SK-N-SH (cell line): Measurements from ENCODE around the gene INPP5A. TPM values are rescaled to one million over a fixed set of nuclear protein-coding genes. Genes with fewer than 3 reads are reported as not detected.

ENCODE experiments used
- CTCF ChIA-PET: fragments of 300-600, 350-600 bp; formaldehyde crosslinking; extraction: SDS; loops from one replicate; lab custom pipeline; 2021; lab: Yijun Ruan, JAX
- POLR2A ChIA-PET: fragments of 350-600 bp; sonication (Branson Sonifier 250); formaldehyde crosslinking; extraction: SDS; loops from one replicate; lab custom pipeline; 2020; ENCODE audit warnings: antibody characterized with exemption, inconsistent platforms; lab: Yijun Ruan, JAX
- DNase-seq: peaks from one replicate; pipeline ENCODE4 v3.0.0; 2012
- H2AFZ ChIP-seq: fragments of 200-600 bp; sonication (generic); 2 replicates; pipeline ENCODE4 v1.8.1; 2016; ENCODE audit warnings: antibody characterized with exemption, mild to moderate bottlenecking, low read depth
- H3F3A ChIP-seq: fragments of 200-600 bp; sonication (generic); replicated peaks from 2 replicates; pipeline ENCODE3; 2016; ENCODE audit warnings: antibody characterized with exemption, mild to moderate bottlenecking; ENCODE audit not compliant: insufficient read depth
- H3K27ac ChIP-seq, 2 experiments: fragments of 200-500 bp in 1 of 2; fragments of 200-600 bp in 1 of 2; sonication (Bioruptor generic) in 1 of 2; sonication (generic), shearing (Covaris generic) in 1 of 2; 2 replicates each; pipeline versions ENCODE4 v1.5.1 to v1.6.1; 2014 to 2016; ENCODE audit warnings: low read depth in 2 of 2, inconsistent platforms in 1 of 2, low read length in 1 of 2, mild to moderate bottlenecking in 1 of 2, mixed read lengths in 1 of 2
- H3K27me3 ChIP-seq: fragments of 200-600 bp; sonication (generic), shearing (Covaris generic); 2 replicates; pipeline ENCODE4 v1.6.1; 2016; ENCODE audit warnings: mixed run types; ENCODE audit not compliant: insufficient read depth
- H3K36me3 ChIP-seq, 2 experiments: fragments of 200-500 bp in 1 of 2; fragments of 200-600 bp in 1 of 2; sonication (Bioruptor generic) in 1 of 2; sonication (generic) in 1 of 2; replicated peaks in 1 of 2; 2 replicates each; pipeline versions ENCODE3 to v1.5.1; 2014 to 2016; ENCODE audit warnings: low read length in 1 of 2, mild to moderate bottlenecking in 1 of 2; ENCODE audit not compliant: insufficient read depth in 2 of 2, control insufficient read depth in 1 of 2
- H3K4me1 ChIP-seq, 2 experiments: fragments of 200-500 bp in 1 of 2; fragments of 200-600 bp in 1 of 2; sonication (Bioruptor generic) in 1 of 2; sonication (generic), shearing (Covaris generic) in 1 of 2; 2 replicates each; pipeline versions ENCODE4 v1.5.1 to v1.6.1; 2014 to 2016; ENCODE audit warnings: low read depth in 1 of 2, low read length in 1 of 2, mixed run types in 1 of 2; ENCODE audit not compliant: insufficient read depth in 2 of 2, control insufficient read depth in 1 of 2
- H3K4me2 ChIP-seq: fragments of 200-600 bp; sonication (generic), shearing (Covaris generic); 2 replicates; pipeline ENCODE4 v1.6.1; 2017; ENCODE audit warnings: mixed run types
- H3K4me3 ChIP-seq, 2 experiments: fragments of 200-500 bp in 1 of 2; fragments of 200-600 bp in 1 of 2; sonication (Bioruptor generic) in 1 of 2; sonication (generic), shearing (Covaris generic) in 1 of 2; 2 replicates each; pipeline versions ENCODE4 v1.5.1 to v1.8.1; 2014 to 2016; ENCODE audit warnings: low read depth in 2 of 2, inconsistent platforms in 1 of 2, low read length in 1 of 2, mild to moderate bottlenecking in 1 of 2, mixed read lengths in 1 of 2, moderate library complexity in 1 of 2
- H3K79me2 ChIP-seq: fragments of 200-600 bp; sonication (generic); 2 replicates; pipeline ENCODE4 v1.8.1; 2017; ENCODE audit warnings: mild to moderate bottlenecking; ENCODE audit not compliant: insufficient read depth
- H3K9ac ChIP-seq: fragments of 200-600 bp; sonication (generic); 2 replicates; pipeline ENCODE4 v1.6.1; 2017; ENCODE audit warnings: mixed run types
- H3K9me2 ChIP-seq: fragments of 200-600 bp; sonication (generic); 2 replicates; pipeline ENCODE4 v1.6.1; 2017; ENCODE audit warnings: mixed run types
- H3K9me3 ChIP-seq: fragments of 200-600 bp; sonication (generic); 2 replicates; pipeline ENCODE4 v1.6.1; 2017; ENCODE audit warnings: mixed run types, mild to moderate bottlenecking, moderate library complexity
- H4K20me1 ChIP-seq: fragments of 200-600 bp; sonication (generic); 2 replicates; pipeline ENCODE4 v1.6.1; 2017; ENCODE audit warnings: mild to moderate bottlenecking, mixed run types; ENCODE audit not compliant: insufficient read depth
- EZH2phosphoT487 ChIP-seq: fragments of 200-600 bp; sonication (generic); IDR thresholded peaks from 2 replicates; pipeline ENCODE4 v1.6.1; 2017; ENCODE audit warnings: low read depth, mixed run types, mild to moderate bottlenecking, antibody characterized with exemption, moderate library complexity, borderline replicate concordance
- FOXM1 ChIP-seq: IDR thresholded peaks from 2 replicates; pipeline ENCODE4 v1.4.0; 2012; ENCODE audit warnings: low read depth, mild to moderate bottlenecking
- GABPA ChIP-seq: IDR thresholded peaks from 2 replicates; pipeline ENCODE4 v1.4.0; 2012; ENCODE audit warnings: low read depth, mild to moderate bottlenecking
- GATA2 ChIP-seq: sonication (generic); formaldehyde crosslinking; IDR thresholded peaks from 2 replicates; pipeline ENCODE4 v1.5.0; 2020; ENCODE audit warnings: mild to moderate bottlenecking, missing genetic modification reagents
- IRF3 ChIP-seq: fragments of 150-350 bp; IDR thresholded peaks from 2 replicates; pipeline ENCODE4 v1.6.1; 2016; ENCODE audit warnings: mild to moderate bottlenecking, low read depth, low read length
- MXI1 ChIP-seq: IDR thresholded peaks from 2 replicates; pipeline ENCODE4 v1.6.1; 2012; ENCODE audit warnings: mild to moderate bottlenecking, low read depth, low read length, improper control_type of control experiment
- NFIC ChIP-seq: IDR thresholded peaks from 2 replicates; pipeline ENCODE4 v1.4.0; 2012; ENCODE audit warnings: borderline replicate concordance
- PBX3 ChIP-seq: IDR thresholded peaks from 2 replicates; pipeline ENCODE4; 2012
- POLR2AphosphoS5 ChIP-seq: IDR thresholded peaks from 2 replicates; pipeline ENCODE4 v1.6.1; 2012; ENCODE audit warnings: low read depth, low read length
- RAD21 ChIP-seq: IDR thresholded peaks from 2 replicates; pipeline ENCODE4 v1.6.1; 2012; ENCODE audit warnings: mild to moderate bottlenecking, low read length
- RCOR1 ChIP-seq: fragments of 150-350 bp; IDR thresholded peaks from 2 replicates; pipeline ENCODE4 v1.6.1; 2017; ENCODE audit warnings: antibody characterized with exemption, low read length
- SIN3A ChIP-seq: IDR thresholded peaks from 2 replicates; pipeline ENCODE4 v1.6.1; 2012; ENCODE audit warnings: low read depth, mild to moderate bottlenecking, low read length, moderate library complexity, borderline replicate concordance
- TAF1 ChIP-seq: IDR thresholded peaks from 2 replicates; pipeline ENCODE4 v1.6.1; 2012; ENCODE audit warnings: low read depth, mild to moderate bottlenecking, low read length, moderate library complexity, borderline replicate concordance
- TCF12 ChIP-seq: IDR thresholded peaks from 2 replicates; pipeline ENCODE4 v1.4.0; 2012
- ZBTB33 ChIP-seq: IDR thresholded peaks from 2 replicates; pipeline ENCODE4 v1.4.0; 2012; ENCODE audit warnings: low read depth, borderline replicate concordance
- WGBS: methylation state at CpG from one replicate; pipeline ENCODE4 v1.1.6; 2017; ENCODE audit warnings: low lambda C conversion rate; 5-methylcytosine and 5-hydroxymethylcytosine counted together
- polyA plus RNA-seq, 3 experiments: library from polyadenylated mRNA; depleted of rRNA; stranded (reverse); fragments of >200 nt; gene quantifications; 2 replicates each; pipeline ENCODE4 v1.2.3, GENCODE V29; 2012
- TF ChIP-seq, protein P1 (sequence below): IDR thresholded peaks from 2 replicates; pipeline ENCODE4 v1.4.0; 2012; ENCODE audit warnings: low read depth

INPP5A gene
- polyA plus RNA-seq, 1 of the 3 experiments (the other 2 are of a cell fraction) = 12.0 TPM

- Histone ChIP-seq H3K9me3 (no peaks in the 10 kb centered on the region), H2AFZ (no peak overlapping the region), H4K20me1 (no peaks in the 10 kb centered on the region), H3F3A (no peaks in the 10 kb centered on the region), H3K27ac (no peak overlapping the region), H3K4me2 (no peak overlapping the region), H3K36me3 (no peaks in the 10 kb centered on the region), H3K4me1 (no peaks in the 10 kb centered on the region), H3K4me3 (no peak overlapping the region), H3K79me2 (no peaks in the 10 kb centered on the region), H3K27me3 (no peaks in the 10 kb centered on the region), H3K9me2 (no peaks in the 10 kb centered on the region), H3K9ac (no peak overlapping the region)
- CTCF ChIA-PET = no interaction called here
- no peak for TF ChIP-seq ZBTB33
- TF ChIP-seq IRF3 = no peak
- TF ChIP-seq SIN3A = no peak
- no peak for TF ChIP-seq TCF12
- no peak for TF ChIP-seq POLR2AphosphoS5
- no peak for TF ChIP-seq GATA2 (CRISPR knock-in tag)
- TF ChIP-seq, protein P1, sequence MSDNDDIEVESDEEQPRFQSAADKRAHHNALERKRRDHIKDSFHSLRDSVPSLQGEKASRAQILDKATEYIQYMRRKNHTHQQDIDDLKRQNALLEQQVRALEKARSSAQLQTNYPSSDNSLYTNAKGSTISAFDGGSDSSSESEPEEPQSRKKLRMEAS = no peak
- TF ChIP-seq RCOR1 = no peak
- no peak for TF ChIP-seq EZH2phosphoT487
- TF ChIP-seq PBX3 = no peak
- no peak for TF ChIP-seq GABPA
- TF ChIP-seq NFIC = no peak
- no peak for TF ChIP-seq RAD21
- no peak for TF ChIP-seq TAF1
- no peak for TF ChIP-seq MXI1
- TF ChIP-seq FOXM1 = no peak
- POLR2A ChIA-PET = no interaction called here
- WGBS = 94% methylated on average over 14 of the region's 14 CpGs
- DNase-seq = no peak
These were observed 208.8 kb downstream of the INPP5A start for GRCh38 chr10:132746386-132746785.
